Cardiac septum (tissue), 1 donor: Measurements from ENCODE around the gene KRTAP2-2. TPM values are rescaled to one million over a fixed set of nuclear protein-coding genes. Genes with fewer than 3 reads are reported as not detected.
"Not testable (repeated sequence)": the region's sequence is repeated elsewhere in the genome, so short reads cannot be mapped to it uniquely, and the experiment has no call there.

ENCODE experiments used
- DNase-seq: peaks from one replicate; pipeline ENCODE4 v3.0.0-alpha.2; 2020; ENCODE audit warnings: low spot score
- intact Hi-C: fragments of 100-400 bp; cut with DNase I; formaldehyde crosslinking; loops from one replicate; pipeline ENCODE4 v1.14.0; 2022
- long read RNA-seq: library from polyadenylated mRNA; unstranded; transcript quantifications from one replicate; pipeline ENCODE4 v2.0.0, GENCODE V29; 2021
- total RNA-seq: library from RNA; stranded (reverse); fragmentation: NEBNext Ultra II Directional; extraction: Animal tissue kit (Norgen Biotek cat#: 25700); gene quantifications from one replicate; pipeline ENCODE4 v1.2.1, GENCODE V29; 2021
- donor health status: DM: no; HTN: no; CAD: no.

The KRTAP2-2 gene
- total RNA-seq = not detected
- long read RNA-seq = 0 reads

GRCh38 chr17:41055130-41055529 lies at the start of gene KRTAP2-2:
TSS of gene KRTAP2-2 (minus strand) at chr17:41055230. CDS start at chr17:41055211, 19 bp downstream.
- intact Hi-C loops, DNase-seq: not testable (repeated sequence)

- intact Hi-C loops, DNase-seq: not testable (repeated sequence)
These were observed 49.5 kb upstream of the KRTAP2-2 start for GRCh38 chr17:41104386-41105038.

GRCh38 chr17:41103896-41104295 lies 48.9 kb upstream of the KRTAP2-2 start:
- no peak for DNase-seq
- intact Hi-C loops = no loop called here

GRCh38 chr17:41101586-41102259 lies 46.7 kb upstream of the KRTAP2-2 start, which contains the start of gene KRTAP4-16:
TSS of gene KRTAP4-16 (minus strand) at chr17:41102209. CDS start at chr17:41102209, 0 bp downstream.
- DNase-seq = no peak
- intact Hi-C loops = no loop called here

GRCh38 chr17:41099682-41100480 lies 44.9 kb upstream of the KRTAP2-2 start:
- DNase-seq, intact Hi-C loops: not testable (repeated sequence)

- intact Hi-C loops = no loop called here
- DNase-seq = no peak
These were observed 43.5 kb upstream of the KRTAP2-2 start for GRCh38 chr17:41098481-41098880.

- DNase-seq = no peak
- intact Hi-C loops = no loop called here
These were observed 43.0 kb upstream of the KRTAP2-2 start, which contains the start of gene KRTAP4-8 for GRCh38 chr17:41098042-41098441. TSS of gene KRTAP4-8 (minus strand) at chr17:41098142. CDS start at chr17:41098084, 58 bp downstream.

- DNase-seq = no peak
- intact Hi-C loops = no loop called here
These were observed 41.0 kb upstream of the KRTAP2-2 start for GRCh38 chr17:41096055-41096454.

GRCh38 chr17:41088760-41089352 lies 33.8 kb upstream of the KRTAP2-2 start:
- intact Hi-C loops = not testable (repeated sequence)

GRCh38 chr17:41084100-41084856 lies 29.2 kb upstream of the KRTAP2-2 start, which contains the start of gene KRTAP4-7:
TSS of gene KRTAP4-7 (plus strand) at chr17:41084150. CDS start at chr17:41084207, 57 bp downstream.
- DNase-seq, intact Hi-C loops: not testable (repeated sequence)

More at GRCh38 chr17:41088760-41089352, 33.8 kb upstream of the KRTAP2-2 start:
- not testable (repeated sequence) for DNase-seq

GRCh38 chr17:41083427-41083826 lies 28.4 kb upstream of the KRTAP2-2 start:
- DNase-seq, intact Hi-C loops: not testable (repeated sequence)

- no peak for DNase-seq
- intact Hi-C loops = no loop called here
These were observed 27.6 kb upstream of the KRTAP2-2 start for GRCh38 chr17:41082626-41083025.

GRCh38 chr17:41076788-41077187 lies 21.8 kb upstream of the KRTAP2-2 start:
- intact Hi-C loops = no loop called here
- no peak for DNase-seq

GRCh38 chr17:41073676-41074075 lies 18.6 kb upstream of the KRTAP2-2 start:
- intact Hi-C loops = no loop called here
- DNase-seq = no peak

- no peak for DNase-seq
- intact Hi-C loops = no loop called here
These were observed 16.8 kb upstream of the KRTAP2-2 start for GRCh38 chr17:41071606-41072360.

- DNase-seq = no peak
- intact Hi-C loops = no loop called here
These were observed 14.0 kb upstream of the KRTAP2-2 start for GRCh38 chr17:41069031-41069430.

- intact Hi-C loops = no loop called here
- no peak for DNase-seq
These were observed 12.3 kb upstream of the KRTAP2-2 start for GRCh38 chr17:41067281-41067680.
